Activated naive CD8-positive, alpha-beta T cell treated with anti-CD3 and anti-CD28 coated beads, Interleukin-2, amount 10 ng/mL, durations not matched to agents 7 days and 5 days (primary cell): ENCODE measurements around the gene MARCHF11. TPM values are rescaled to one million over a fixed set of nuclear protein-coding genes. Genes with fewer than 3 reads are reported as not detected.

Source experiments
- ATAC-seq: fragments of 150-1000 bp; cut with Tn5 transposase; one replicate; pipeline ENCODE4 v1.10.0; 2021; ENCODE audit warnings: low read depth, moderate library complexity
- POLR2A ChIA-PET: fragments of 350-600 bp; sonication (Branson Sonifier 250); formaldehyde crosslinking; loops from one replicate; lab custom pipeline; 2021; ENCODE audit warnings: antibody characterized with exemption; lab: Charles Lee
- DNase-seq: peaks from one replicate; pipeline ENCODE4 v3.0.0; 2021
- H3K27ac Mint-ChIP-seq: one replicate; pipeline ENCODE4 v1.8.0; 2022; ENCODE audit warnings: mild to moderate bottlenecking, mixed read lengths
- H3K27me3 Mint-ChIP-seq: one replicate; pipeline ENCODE4 v1.8.0; 2022; ENCODE audit warnings: mild to moderate bottlenecking, moderate library complexity, mixed read lengths
- H3K36me3 Mint-ChIP-seq: one replicate; pipeline ENCODE4 v1.8.0; 2021; ENCODE audit warnings: mild to moderate bottlenecking, mixed read lengths
- H3K4me1 Mint-ChIP-seq: one replicate; pipeline ENCODE4 v1.8.0; 2021; ENCODE audit warnings: mixed read lengths
- H3K4me3 Mint-ChIP-seq: one replicate; pipeline ENCODE4 v1.8.0; 2022; ENCODE audit warnings: mild to moderate bottlenecking, moderate library complexity, mixed read lengths
- H3K9me3 Mint-ChIP-seq: one replicate; pipeline ENCODE4 v1.8.0; 2021; ENCODE audit warnings: mixed read lengths
- total RNA-seq, 2 experiments: library from RNA; stranded (reverse); gene quantifications; one replicate each; pipeline ENCODE4 v1.2.3, GENCODE V29; 2021

MARCHF11 gene, protein sequence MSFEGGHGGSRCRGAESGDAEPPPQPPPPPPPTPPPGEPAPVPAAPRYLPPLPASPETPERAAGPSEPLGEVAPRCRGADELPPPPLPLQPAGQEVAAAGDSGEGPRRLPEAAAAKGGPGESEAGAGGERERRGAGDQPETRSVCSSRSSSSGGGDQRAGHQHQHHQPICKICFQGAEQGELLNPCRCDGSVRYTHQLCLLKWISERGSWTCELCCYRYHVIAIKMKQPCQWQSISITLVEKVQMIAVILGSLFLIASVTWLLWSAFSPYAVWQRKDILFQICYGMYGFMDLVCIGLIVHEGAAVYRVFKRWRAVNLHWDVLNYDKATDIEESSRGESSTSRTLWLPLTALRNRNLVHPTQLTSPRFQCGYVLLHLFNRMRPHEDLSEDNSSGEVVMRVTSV
- total RNA-seq = not detected

DNA sequence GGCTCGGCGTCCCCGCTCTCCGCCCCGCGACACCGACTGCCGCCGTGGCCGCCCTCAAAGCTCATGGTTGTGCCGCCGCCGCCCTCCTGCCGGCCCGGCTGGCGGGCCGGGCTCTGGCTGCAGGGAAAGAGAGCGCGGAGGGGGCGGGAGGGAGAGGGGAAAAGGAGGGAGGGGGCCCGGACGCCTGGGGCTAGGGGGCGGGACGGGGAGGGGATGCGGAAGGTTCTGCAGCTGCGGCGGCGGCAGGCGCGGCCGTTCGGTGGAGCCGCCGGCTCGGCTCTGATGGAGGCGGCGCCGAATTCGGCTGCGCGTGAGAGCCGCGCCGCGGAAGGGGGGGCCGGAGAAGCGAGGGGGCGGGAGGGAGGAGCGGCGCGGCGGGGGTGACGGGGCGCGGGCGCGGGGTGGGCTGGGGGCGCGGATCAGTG is at the start of gene MARCHF11:
MARCHF11 (minus strand) TSS at position 281 of the 425 bp plus-strand sequence; CDS start at position 65, 216 bp downstream.
- H3K36me3 Mint-ChIP-seq = peaks cover 3% of the 10 kb centered on the region
- peaks cover 33% of the 10 kb centered on the region for H3K27me3 Mint-ChIP-seq
- H3K27ac Mint-ChIP-seq = no peak within 1 kb of the TSS

DNA sequence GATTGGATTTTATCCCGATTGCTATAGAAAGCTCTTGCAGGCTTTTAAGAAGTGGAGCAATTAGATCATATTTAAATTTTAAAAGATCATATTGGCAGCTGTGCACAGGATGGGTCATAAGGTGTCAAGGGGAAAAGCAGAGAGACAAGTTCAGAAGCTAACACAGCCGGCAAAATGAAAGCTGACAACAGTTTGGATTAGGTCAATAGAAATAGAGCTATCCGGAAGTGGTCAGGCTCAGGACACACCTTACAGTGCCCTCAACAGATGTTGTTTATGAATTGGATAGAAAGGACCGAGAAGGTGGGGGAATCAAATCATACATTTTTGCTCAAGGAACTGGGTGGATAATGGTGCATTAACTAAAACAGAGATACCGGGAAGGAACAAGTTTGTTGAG is 46.3 kb upstream of the MARCHF11 start:
- Mint-ChIP-seq H3K36me3 (no peaks in the 10 kb centered on the region), H3K4me1 (no peaks in the 10 kb centered on the region), H3K27me3 (no peaks in the 10 kb centered on the region), H3K9me3 (no peaks in the 10 kb centered on the region), H3K27ac (no peak overlapping the region), H3K4me3 (no peak overlapping the region)
- POLR2A ChIA-PET = no interaction called here
- no peak for ATAC-seq
- no peak for DNase-seq

More for the DNA sequence above, at the start of gene MARCHF11:
- peaks cover 3% of the 10 kb centered on the region for H3K9me3 Mint-ChIP-seq
- POLR2A ChIA-PET = no interaction called here
- no peak within 1 kb of the TSS for H3K4me3 Mint-ChIP-seq
- DNase-seq (no peak), ATAC-seq (no peak)
- H3K4me1 Mint-ChIP-seq = no peaks in the 10 kb centered on the region

DNA sequence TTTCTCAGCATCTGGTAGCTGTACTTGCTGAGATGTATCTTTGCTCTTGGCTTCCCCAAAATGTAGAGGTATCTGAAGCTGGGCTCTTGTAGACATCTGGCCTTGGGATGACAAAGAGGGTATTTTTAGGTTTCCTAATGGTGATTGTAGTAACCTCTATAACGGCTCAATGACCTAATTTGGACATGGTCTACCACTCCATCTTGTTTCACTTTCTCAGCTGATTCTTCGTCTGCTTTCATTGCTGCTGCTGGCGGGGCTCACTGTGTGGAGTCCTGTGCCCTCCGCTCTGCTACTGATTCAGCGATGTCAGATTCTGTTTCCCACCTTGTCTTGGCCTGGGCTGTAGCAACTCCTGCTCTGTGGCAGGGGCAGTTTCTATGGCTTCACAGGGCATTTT is 12.7 kb upstream of the MARCHF11 start:
- Mint-ChIP-seq H3K36me3 (no peaks in the 10 kb centered on the region), H3K9me3 (peaks cover 1% of the 10 kb centered on the region), H3K27me3 (no peaks in the 10 kb centered on the region), H3K27ac (no peak overlapping the region), H3K4me3 (no peak overlapping the region), H3K4me1 (no peaks in the 10 kb centered on the region)
- POLR2A ChIA-PET = no interaction called here
- DNase-seq (no peak), ATAC-seq (no peak)

DNA sequence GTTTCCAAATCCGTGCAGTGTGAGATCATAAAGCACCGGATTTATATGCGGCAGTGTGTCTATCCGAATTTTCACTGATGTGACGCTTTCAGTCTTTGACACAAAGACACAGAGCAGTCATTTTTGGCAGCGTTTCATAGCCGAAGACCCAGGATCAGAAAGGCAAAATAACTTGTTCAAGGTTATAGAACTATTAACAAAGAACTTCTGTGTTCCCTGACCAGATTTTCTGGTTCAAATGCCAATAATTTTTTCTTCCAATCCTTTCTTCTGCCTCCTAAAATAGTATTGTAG is 1.1 kb upstream of the MARCHF11 start:
- Mint-ChIP-seq H3K9me3 (peaks cover 3% of the 10 kb centered on the region), H3K27ac (no peak overlapping the region), H3K27me3 (peaks cover 33% of the 10 kb centered on the region), H3K4me3 (no peak overlapping the region), H3K36me3 (peaks cover 3% of the 10 kb centered on the region), H3K4me1 (no peaks in the 10 kb centered on the region)
- DNase-seq (no peak), ATAC-seq (no peak)
- POLR2A ChIA-PET = no interaction called here

DNA sequence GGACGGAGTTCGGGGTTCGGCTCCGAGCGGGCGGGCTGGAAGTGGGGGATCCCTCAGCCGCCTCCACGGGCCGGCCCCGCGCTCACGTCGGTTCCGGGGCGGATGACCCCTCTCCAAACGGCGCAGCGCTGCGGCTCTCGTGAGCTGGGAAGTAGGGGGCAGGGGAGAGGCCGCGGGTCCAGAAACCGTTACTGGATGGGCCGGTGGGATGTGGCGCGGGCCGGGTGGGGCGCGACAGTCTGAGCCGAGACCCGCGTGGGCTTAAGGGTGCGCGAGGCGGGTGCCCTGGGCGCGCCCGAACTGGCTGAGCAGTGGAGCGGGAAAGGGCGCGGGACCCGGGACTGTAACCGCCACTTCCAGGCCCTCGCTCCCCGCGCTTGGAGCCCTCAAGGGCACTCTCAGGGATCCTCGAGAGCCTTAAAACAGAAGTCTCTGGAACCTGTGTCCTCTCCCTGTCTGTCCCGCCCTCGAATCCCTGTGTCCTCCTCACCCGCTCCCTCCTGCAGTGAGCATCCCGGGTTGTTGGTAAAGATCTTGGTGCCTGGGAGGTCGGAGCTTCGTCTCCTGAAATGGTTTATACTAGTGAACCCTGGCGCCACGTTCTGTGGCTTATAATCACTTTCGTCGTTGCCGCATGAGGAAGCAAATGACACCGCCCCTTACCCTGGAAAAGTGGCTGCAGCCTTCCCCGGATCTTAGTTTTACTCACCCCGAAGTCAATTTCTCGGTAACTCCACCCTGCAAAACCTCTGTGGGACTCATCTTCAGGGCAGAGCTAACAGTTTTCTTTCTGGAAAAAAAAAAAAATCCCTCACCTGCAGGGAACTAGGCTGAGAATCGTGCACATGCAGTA is 571 bp upstream of the MARCHF11 start:
- DNase-seq (no peak), ATAC-seq (no peak)
- Mint-ChIP-seq H3K27ac (no peak overlapping the region), H3K36me3 (peaks cover 3% of the 10 kb centered on the region), H3K4me3 (no peak overlapping the region), H3K27me3 (peaks cover 33% of the 10 kb centered on the region), H3K4me1 (no peaks in the 10 kb centered on the region), H3K9me3 (peaks cover 3% of the 10 kb centered on the region)
- POLR2A ChIA-PET = no interaction called here

DNA sequence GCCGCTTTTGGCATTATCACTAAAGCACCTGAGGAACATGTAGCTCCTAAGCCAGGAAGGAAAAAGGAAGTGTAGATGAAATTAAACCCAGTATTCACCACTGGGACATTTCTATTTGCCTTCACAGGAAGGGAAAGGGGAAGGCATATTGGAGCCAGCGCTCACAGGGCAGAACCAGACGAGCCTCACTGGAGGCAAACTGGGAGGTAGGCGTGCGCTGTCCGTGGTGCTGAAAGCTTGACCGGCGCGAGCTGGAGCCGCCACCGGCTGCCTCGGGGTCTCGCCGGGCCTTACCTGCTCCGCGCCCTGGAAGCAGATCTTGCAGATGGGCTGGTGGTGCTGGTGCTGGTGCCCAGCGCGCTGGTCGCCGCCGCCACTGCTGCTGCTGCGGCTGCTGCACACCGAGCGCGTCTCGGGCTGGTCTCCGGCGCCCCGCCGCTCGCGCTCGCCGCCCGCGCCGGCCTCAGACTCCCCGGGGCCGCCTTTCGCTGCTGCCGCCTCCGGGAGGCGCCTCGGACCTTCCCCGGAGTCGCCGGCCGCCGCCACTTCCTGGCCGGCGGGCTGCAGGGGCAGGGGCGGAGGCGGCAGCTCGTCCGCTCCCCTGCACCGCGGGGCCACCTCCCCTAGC is 732 bp downstream of the MARCHF11 start:
- Mint-ChIP-seq H3K4me1 (no peaks in the 10 kb centered on the region), H3K4me3 (no peak overlapping the region), H3K27ac (no peak overlapping the region), H3K9me3 (peaks cover 3% of the 10 kb centered on the region), H3K36me3 (peaks cover 3% of the 10 kb centered on the region), H3K27me3 (peaks cover 33% of the 10 kb centered on the region)
- ATAC-seq (peak; percentile 45), DNase-seq (peak; percentile 69)
- POLR2A ChIA-PET = no interaction called here

DNA sequence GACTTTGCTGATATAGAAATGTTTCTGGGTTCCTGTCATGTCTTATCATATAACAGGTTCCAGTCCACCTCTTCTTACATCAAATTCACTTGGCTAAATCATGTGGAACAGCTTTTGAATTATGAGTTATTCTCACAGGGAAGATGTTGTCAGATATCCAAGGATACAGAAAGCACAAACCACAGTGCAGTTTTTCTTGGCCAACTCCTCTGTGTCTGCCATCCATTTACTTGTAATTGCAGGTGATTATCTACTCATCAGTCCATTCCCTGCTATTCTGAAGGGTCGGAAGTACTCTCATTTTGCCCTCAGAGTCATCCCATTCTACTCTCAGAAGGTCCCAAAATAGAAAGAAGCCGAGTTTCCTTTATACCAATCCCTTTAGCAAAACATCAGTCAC is 10.0 kb downstream of the MARCHF11 start:
- no peaks in the 10 kb centered on the region for H3K36me3 Mint-ChIP-seq
- POLR2A ChIA-PET = no interaction called here
- ATAC-seq (no peak), DNase-seq (no peak)
- H3K4me3 Mint-ChIP-seq = no peak overlapping the region
- no peaks in the 10 kb centered on the region for H3K9me3 Mint-ChIP-seq
- H3K27me3 Mint-ChIP-seq = no peaks in the 10 kb centered on the region
- H3K4me1 Mint-ChIP-seq = no peaks in the 10 kb centered on the region
- H3K27ac Mint-ChIP-seq = no peak overlapping the region

DNA sequence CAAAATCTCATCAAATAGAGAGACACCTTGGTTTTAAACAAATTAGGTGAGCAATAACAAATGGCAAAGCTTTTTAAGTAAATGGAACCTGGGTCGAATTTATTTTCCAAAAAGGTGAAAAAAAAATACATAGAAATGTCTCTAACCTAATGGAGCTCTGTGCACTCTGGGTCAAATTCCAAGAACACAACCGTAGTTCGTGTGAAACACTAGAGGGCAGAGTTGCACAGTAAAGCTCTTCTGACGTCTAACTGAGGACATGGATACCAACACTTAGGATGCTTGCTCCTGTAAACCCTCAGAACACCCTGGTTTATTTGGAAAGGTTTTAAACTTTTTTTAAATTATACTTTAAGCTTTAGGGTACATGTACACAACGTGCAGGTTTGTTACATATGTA is 18.9 kb downstream of the MARCHF11 start:
- POLR2A ChIA-PET = interaction anchor here (0.9 kb wide), 1 partner anchor 296 kb away, joined by 3 read pairs; no protein-coding TSS in a partner anchor
- no peaks in the 10 kb centered on the region for H3K4me1 Mint-ChIP-seq
- no peaks in the 10 kb centered on the region for H3K36me3 Mint-ChIP-seq

DNA sequence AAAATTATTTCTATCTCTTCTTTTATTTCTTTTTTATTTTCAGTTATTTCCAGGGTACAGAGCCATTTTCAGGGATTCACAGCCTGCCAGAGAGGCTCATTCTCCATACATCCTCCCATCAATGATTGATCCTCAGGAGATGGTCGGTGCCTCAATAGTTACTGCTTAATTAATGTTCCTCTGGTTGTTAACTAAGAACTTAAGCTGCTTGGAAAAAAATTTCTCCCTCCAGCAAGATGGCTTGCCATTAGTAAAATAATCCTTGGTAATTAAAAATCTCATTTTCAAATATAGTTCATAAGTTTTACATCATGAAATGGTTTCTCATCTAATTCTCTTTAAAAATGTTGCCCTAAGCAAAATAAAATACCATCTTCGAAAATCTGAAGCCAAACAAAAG is 20.0 kb downstream of the MARCHF11 start:
- Mint-ChIP-seq H3K27ac (no peak overlapping the region), H3K4me3 (no peak overlapping the region), H3K36me3 (no peaks in the 10 kb centered on the region), H3K9me3 (no peaks in the 10 kb centered on the region), H3K27me3 (no peaks in the 10 kb centered on the region), H3K4me1 (no peaks in the 10 kb centered on the region)
- POLR2A ChIA-PET = no interaction called here
- no peak for DNase-seq
- no peak for ATAC-seq

More for the DNA sequence above, 18.9 kb downstream of the MARCHF11 start:
- ATAC-seq (peak; percentile 82), DNase-seq (no peak)
- no peaks in the 10 kb centered on the region for H3K27me3 Mint-ChIP-seq
- no peaks in the 10 kb centered on the region for H3K9me3 Mint-ChIP-seq
- H3K27ac Mint-ChIP-seq = no peak overlapping the region
- H3K4me3 Mint-ChIP-seq = no peak overlapping the region

DNA sequence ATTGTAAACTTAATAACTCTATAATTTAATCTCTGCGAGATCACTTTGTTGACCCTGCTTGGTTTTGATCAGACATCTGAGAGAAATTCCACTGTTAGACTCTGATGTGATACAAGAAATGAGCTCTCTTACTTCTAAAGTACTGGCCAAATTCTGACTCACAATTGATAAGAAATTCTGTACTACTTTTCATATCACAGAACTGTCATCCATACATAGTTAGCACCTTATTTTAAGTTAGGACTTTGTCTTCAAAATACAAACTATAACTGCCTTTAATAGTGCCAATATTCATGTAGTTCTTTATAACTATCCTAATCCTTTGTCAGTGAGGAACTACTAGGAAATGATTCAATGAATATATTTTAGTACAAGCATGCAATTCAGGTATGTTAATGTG is 23.4 kb downstream of the MARCHF11 start:
- no peak overlapping the region for H3K27ac Mint-ChIP-seq
- H3K4me3 Mint-ChIP-seq = no peak overlapping the region
- POLR2A ChIA-PET = no interaction called here
- no peaks in the 10 kb centered on the region for H3K36me3 Mint-ChIP-seq
- no peaks in the 10 kb centered on the region for H3K9me3 Mint-ChIP-seq
- ATAC-seq = no peak
- DNase-seq = no peak
- H3K4me1 Mint-ChIP-seq = no peaks in the 10 kb centered on the region
- no peaks in the 10 kb centered on the region for H3K27me3 Mint-ChIP-seq

DNA sequence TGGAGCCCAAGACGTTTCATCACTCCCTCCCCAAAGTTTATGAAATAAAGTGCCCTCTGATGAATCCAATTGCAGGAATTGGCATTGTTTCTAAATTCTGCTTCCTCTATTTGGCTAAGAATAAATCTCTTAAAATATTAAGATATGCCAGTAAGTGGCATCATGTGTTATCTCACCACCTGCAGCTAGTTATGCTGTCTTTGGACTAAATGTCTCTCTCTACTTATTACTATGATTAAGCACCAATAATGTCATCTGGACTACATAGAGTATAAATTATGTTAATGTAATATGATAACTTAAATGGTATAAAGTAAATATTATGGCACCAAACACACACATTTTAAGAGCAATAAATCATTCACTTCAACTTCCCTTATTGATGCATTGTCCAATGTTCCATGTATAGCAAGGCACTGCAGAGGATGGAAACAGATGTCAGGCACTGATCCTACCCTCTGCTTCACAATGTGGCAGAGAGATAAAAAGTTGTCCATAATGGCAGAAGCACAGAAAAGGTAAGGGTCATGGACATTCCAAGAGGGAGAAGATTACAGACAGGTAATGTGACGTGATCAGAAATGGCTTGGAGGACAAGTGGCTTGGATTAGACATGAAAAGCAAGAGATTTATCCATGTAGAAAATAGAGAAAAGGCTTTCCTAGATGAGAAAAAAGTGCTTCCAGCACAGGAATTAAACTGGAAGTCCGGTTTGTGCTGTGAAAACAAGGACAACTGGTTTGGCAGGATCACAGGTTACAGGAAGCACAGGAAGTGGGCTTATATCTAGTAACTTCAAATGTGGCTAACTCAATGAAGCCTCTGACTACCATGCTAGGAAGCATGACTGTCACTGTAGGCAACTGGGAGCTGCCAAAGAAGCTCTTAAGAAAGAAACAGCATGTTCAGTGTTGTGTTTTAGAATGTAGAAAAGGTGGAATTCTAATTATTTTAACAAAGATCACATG is 26.7 kb downstream of the MARCHF11 start:
- H3K9me3 Mint-ChIP-seq = peaks cover 4% of the 10 kb centered on the region
- no peak overlapping the region for H3K27ac Mint-ChIP-seq
- no peaks in the 10 kb centered on the region for H3K4me1 Mint-ChIP-seq
- H3K4me3 Mint-ChIP-seq = no peak overlapping the region
- no peaks in the 10 kb centered on the region for H3K27me3 Mint-ChIP-seq
- H3K36me3 Mint-ChIP-seq = no peaks in the 10 kb centered on the region
- ATAC-seq = no peak
- POLR2A ChIA-PET = no interaction called here
- no peak for DNase-seq

DNA sequence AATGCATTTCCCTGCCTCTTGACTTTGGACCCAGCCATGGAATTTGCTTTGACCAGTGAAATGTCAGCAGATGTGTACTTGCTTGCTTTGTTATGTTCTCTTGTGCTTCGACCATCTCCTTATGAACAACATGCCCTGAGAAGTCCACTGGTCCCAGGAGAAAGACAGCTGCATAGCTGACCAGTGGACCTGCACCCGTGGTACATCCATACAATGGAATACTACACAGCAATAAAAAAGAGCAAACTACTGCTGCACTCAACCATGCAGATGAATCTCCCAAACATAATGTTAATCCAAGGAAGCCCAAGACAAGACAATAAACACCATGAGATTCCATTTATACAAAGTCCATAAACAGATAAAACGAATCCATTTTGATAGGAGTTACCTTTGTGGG is 30.0 kb downstream of the MARCHF11 start:
- peaks cover 4% of the 10 kb centered on the region for H3K9me3 Mint-ChIP-seq
- H3K27ac Mint-ChIP-seq = no peak overlapping the region
- POLR2A ChIA-PET = no interaction called here
- no peak for ATAC-seq
- H3K4me1 Mint-ChIP-seq = no peaks in the 10 kb centered on the region
- no peaks in the 10 kb centered on the region for H3K27me3 Mint-ChIP-seq
- H3K4me3 Mint-ChIP-seq = no peak overlapping the region
- DNase-seq = no peak
- no peaks in the 10 kb centered on the region for H3K36me3 Mint-ChIP-seq
